Skeletal muscle tissue (tissue), 4 donors: Measurements from ENCODE around the gene CLDN5. TPM values are rescaled to one million over a fixed set of nuclear protein-coding genes. Genes with fewer than 3 reads are reported as not detected.

Experiments
- H3K27ac ChIP-seq: one replicate; pipeline ENCODE4 v1.7.0; 2013; ENCODE audit warnings: mild to moderate bottlenecking, low read depth, low read length, inconsistent platforms
- H3K27me3 ChIP-seq, 3 donors: one replicate each; pipeline ENCODE4 v1.7.0; 2013; ENCODE audit warnings: low read length in 3 of 3; ENCODE audit not compliant: control insufficient read depth in 3 of 3, insufficient read depth in 3 of 3
- H3K36me3 ChIP-seq, 3 donors: one replicate each; pipeline ENCODE4 v1.7.0; 2013; ENCODE audit warnings: low read length in 3 of 3; ENCODE audit not compliant: control insufficient read depth in 3 of 3, insufficient read depth in 3 of 3
- H3K4me1 ChIP-seq, 3 donors: one replicate each; pipeline ENCODE4 v1.7.0; 2013; ENCODE audit warnings: low read length in 3 of 3, mild to moderate bottlenecking in 3 of 3; ENCODE audit not compliant: control insufficient read depth in 3 of 3, insufficient read depth in 3 of 3
- H3K4me3 ChIP-seq, 3 donors: one replicate each; pipeline ENCODE4 v1.7.0; 2013; ENCODE audit warnings: low read length in 3 of 3
- H3K9ac ChIP-seq, 3 donors: one replicate each; pipeline ENCODE4 v1.7.0; 2013; ENCODE audit warnings: low read length in 3 of 3, mild to moderate bottlenecking in 3 of 3, moderate library complexity in 2 of 3, low read depth in 1 of 3
- H3K9me3 ChIP-seq, 3 donors: one replicate each; pipeline ENCODE4 v1.7.0; 2013; ENCODE audit warnings: low read length in 3 of 3; ENCODE audit not compliant: control insufficient read depth in 3 of 3
- total RNA-seq: library from RNA; depleted of rRNA; stranded (reverse); fragments of >200 nt; gene quantifications from one replicate; pipeline ENCODE4 v1.2.3, GENCODE V29; 2014
- donor health status: Osteomylitis.

CLDN5 gene
- total RNA-seq, 1 donor from 2014 or later = 84.0 TPM

DNA sequence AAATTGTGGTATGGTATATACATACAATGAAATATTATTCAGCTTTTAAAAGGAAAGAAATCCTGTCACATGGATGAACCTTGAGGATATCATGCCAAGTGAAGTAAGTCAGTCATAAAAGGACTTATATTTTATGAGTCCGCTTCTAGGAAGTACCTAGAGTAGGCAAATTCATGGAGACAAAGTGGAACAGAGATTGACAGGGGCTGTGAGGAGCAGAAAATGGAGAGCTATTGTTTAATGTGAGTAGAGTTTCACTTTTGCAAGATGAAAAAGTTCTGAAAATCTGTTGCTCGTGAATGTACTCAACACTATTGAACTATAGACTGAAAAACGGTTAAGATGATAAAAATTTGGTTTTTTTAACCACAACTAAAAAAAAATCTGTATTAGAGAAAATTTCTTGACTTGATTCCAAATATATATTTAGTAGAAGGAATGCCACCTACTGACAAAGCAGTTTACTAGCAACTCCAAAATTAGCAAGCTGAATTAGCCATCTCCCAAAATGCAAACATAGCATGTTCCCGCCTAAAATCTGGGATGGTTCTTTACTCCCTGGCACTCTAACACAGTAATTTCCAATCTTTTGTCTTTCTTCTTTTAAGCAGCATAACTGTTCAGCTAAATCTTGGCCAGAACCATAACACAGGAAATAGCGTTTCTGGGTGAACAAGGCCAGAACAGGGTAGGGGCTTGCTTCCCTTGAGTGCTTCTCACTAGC is 46.7 kb downstream of the CLDN5 start:
- Histone ChIP-seq H3K36me3 (peaks cover 19 to 26% (median 25%) of the 10 kb centered on the region in 3 donors), H3K9ac (peak overlapping the region; percentile 89 to 96 (median 94)), H3K9me3 (no peaks in the 10 kb centered on the region), H3K27me3 (no peaks in the 10 kb centered on the region), H3K27ac (peak overlapping the region; percentile 100), H3K4me1 (peaks cover 30 to 46% (median 38%) of the 10 kb centered on the region in 3 donors), H3K4me3 (peak overlapping the region; percentile 80 to 96 (median 95))

- Histone ChIP-seq H3K9ac (peak overlapping the region in 2 of 3 donors; percentile 7 to 63), H3K27me3 (no peaks in the 10 kb centered on the region), H3K36me3 (peaks cover 32 to 40% (median 40%) of the 10 kb centered on the region in 3 donors), H3K4me1 (peaks cover 30 to 46% (median 38%) of the 10 kb centered on the region in 3 donors), H3K27ac (no peak overlapping the region), H3K4me3 (no peak overlapping the region), H3K9me3 (no peaks in the 10 kb centered on the region)
Measured at GRCh38 chr22:19476023-19476422, 48.2 kb downstream of the CLDN5 start.

- Histone ChIP-seq H3K36me3 (peaks cover 54 to 63% (median 63%) of the 10 kb centered on the region in 3 donors), H3K27ac (peak overlapping the region; percentile 36), H3K4me3 (no peak overlapping the region), H3K4me1 (peaks cover 24 to 38% (median 31%) of the 10 kb centered on the region in 3 donors), H3K9me3 (no peaks in the 10 kb centered on the region), H3K27me3 (no peaks in the 10 kb centered on the region), H3K9ac (peak overlapping the region in 1 of 3 donors; percentile 51)
Measured at GRCh38 chr22:19473578-19473977, 50.6 kb downstream of the CLDN5 start.

Other genes with a start within 250 kb of the CLDN5 start
- 33.4 TPM for gene CLTCL1, start 232.7 kb downstream of the CLDN5 start, total RNA-seq
- gene HIRA, start 92.7 kb downstream of the CLDN5 start, total RNA-seq = 7.3 TPM
- 34.4 TPM for gene MRPL40, start 91.9 kb downstream of the CLDN5 start, total RNA-seq
- gene C22orf39, start 76.7 kb downstream of the CLDN5 start, total RNA-seq = 29.2 TPM
- 37.1 TPM for gene UFD1, start 45.2 kb downstream of the CLDN5 start, total RNA-seq
- 3.1 TPM for gene CDC45, start 44.5 kb downstream of the CLDN5 start, total RNA-seq
- gene SEPTIN5, start 190.1 kb upstream of the CLDN5 start, total RNA-seq = 28.7 TPM
- 6.8 TPM for gene GP1BB, start 199.1 kb upstream of the CLDN5 start, total RNA-seq
- 4.2 TPM for gene TBX1, start 236.4 kb upstream of the CLDN5 start, total RNA-seq